Measurements from ENCODE around the gene APRT. TPM values are rescaled to one million over a fixed set of nuclear protein-coding genes. Genes with fewer than 3 reads are reported as not detected.

APRT gene
- total RNA-seq, 2 donors from 2014 or later = 200 to 230 TPM

GRCh38 chr16:88830258-88830657 is 18.5 kb upstream of the APRT start:
- H3K36me3 Mint-ChIP-seq (ENCODE audit: low read depth) = peaks cover 4% of the 10 kb centered on the region
- no peaks in the 10 kb centered on the region for H3K9me3 ChIP-seq (ENCODE audit: control insufficient read depth, low read length)
- H3K4me1 ChIP-seq (ENCODE audit: control insufficient read depth, insufficient read depth, low read length) = no peaks in the 10 kb centered on the region
- no peak overlapping the region for H3K9ac ChIP-seq (ENCODE audit: extremely low read depth, low read length, poor library complexity, severe bottlenecking)
- 85 to 91% methylated on average over 10 to 11 of the region's 11 CpGs for WGBS, 2 experiments (ENCODE audit: insufficient coverage in 1 of 2, insufficient read length in 1 of 2)
- no peak overlapping the region for H3K27ac Mint-ChIP-seq
- H3K27ac ChIP-seq (ENCODE audit: low read depth, low read length) = no peak overlapping the region
- no peaks in the 10 kb centered on the region for H3K27me3 ChIP-seq (ENCODE audit: control insufficient read depth, insufficient read depth, low read length, poor library complexity, severe bottlenecking)
- DNase-seq = no peak
- H3K4me3 Mint-ChIP-seq = no peak overlapping the region
- no peaks in the 10 kb centered on the region for H3K9me3 Mint-ChIP-seq
- no peaks in the 10 kb centered on the region for H3K27me3 Mint-ChIP-seq (ENCODE audit: insufficient read depth)
- no peaks in the 10 kb centered on the region for H3K36me3 ChIP-seq (ENCODE audit: control insufficient read depth, insufficient read depth, low read length)
- H3K4me1 Mint-ChIP-seq = no peaks in the 10 kb centered on the region
- H3K4me3 ChIP-seq (ENCODE audit: low read length) = no peak overlapping the region
- no peak for TF ChIP-seq CTCF (conservative IDR thresholded peaks at IDR 0.05)

- TF ChIP-seq CTCF (conservative IDR thresholded peaks at IDR 0.05) = no peak
- Histone ChIP-seq H3K4me1 (ENCODE audit: control insufficient read depth, insufficient read depth, low read length) (no peaks in the 10 kb centered on the region), H3K36me3 (ENCODE audit: control insufficient read depth, insufficient read depth, low read length) (no peaks in the 10 kb centered on the region), H3K4me3 (ENCODE audit: low read length) (no peak overlapping the region), H3K27me3 (ENCODE audit: control insufficient read depth, insufficient read depth, low read length, poor library complexity, severe bottlenecking) (no peaks in the 10 kb centered on the region), H3K9ac (ENCODE audit: extremely low read depth, low read length, poor library complexity, severe bottlenecking) (no peak overlapping the region), H3K9me3 (ENCODE audit: control insufficient read depth, low read length) (no peaks in the 10 kb centered on the region), H3K27ac (ENCODE audit: low read depth, low read length) (no peak overlapping the region)
- DNase-seq = no peak
- Mint-ChIP-seq H3K27ac (no peak overlapping the region), H3K27me3 (ENCODE audit: insufficient read depth) (no peaks in the 10 kb centered on the region), H3K4me3 (no peak overlapping the region), H3K36me3 (ENCODE audit: low read depth) (peaks cover 4% of the 10 kb centered on the region), H3K9me3 (no peaks in the 10 kb centered on the region), H3K4me1 (no peaks in the 10 kb centered on the region)
- WGBS, 2 experiments (ENCODE audit: insufficient coverage in 1 of 2, insufficient read length in 1 of 2) = 91 to 96% methylated on average over 12 to 23 of the region's 24 CpGs
Measured at GRCh38 chr16:88828711-88829110, 17.0 kb upstream of the APRT start.

- Mint-ChIP-seq H3K36me3 (ENCODE audit: low read depth) (peaks cover 8% of the 10 kb centered on the region), H3K4me3 (no peak overlapping the region), H3K27me3 (ENCODE audit: insufficient read depth) (no peaks in the 10 kb centered on the region), H3K4me1 (no peaks in the 10 kb centered on the region), H3K9me3 (no peaks in the 10 kb centered on the region), H3K27ac (no peak overlapping the region)
- DNase-seq = no peak
- H3K9ac ChIP-seq (ENCODE audit: extremely low read depth, low read length, poor library complexity, severe bottlenecking) = no peak overlapping the region
- H3K4me3 ChIP-seq (ENCODE audit: low read length) = no peak overlapping the region
- no peaks in the 10 kb centered on the region for H3K36me3 ChIP-seq (ENCODE audit: control insufficient read depth, insufficient read depth, low read length)
- no peak overlapping the region for H3K27ac ChIP-seq (ENCODE audit: low read depth, low read length)
- no peaks in the 10 kb centered on the region for H3K4me1 ChIP-seq (ENCODE audit: control insufficient read depth, insufficient read depth, low read length)
- H3K9me3 ChIP-seq (ENCODE audit: control insufficient read depth, low read length) = no peaks in the 10 kb centered on the region
- no peaks in the 10 kb centered on the region for H3K27me3 ChIP-seq (ENCODE audit: control insufficient read depth, insufficient read depth, low read length, poor library complexity, severe bottlenecking)
- 94% methylated on average over 20 to 21 of the region's 21 CpGs for WGBS, 2 experiments (ENCODE audit: insufficient coverage in 1 of 2, insufficient read length in 1 of 2)
- TF ChIP-seq CTCF (conservative IDR thresholded peaks at IDR 0.05) = no peak
Measured at GRCh38 chr16:88827727-88828126, 16.0 kb upstream of the APRT start.

All from endodermal cell (in vitro differentiated cells).